RWPE1 (cell line): ENCODE measurements around the gene RASSF5.

Experiments used
- CTCF ChIA-PET: fragments of 350-600 bp; sonication (Branson Sonifier 250); formaldehyde crosslinking; extraction: SDS; loops from one replicate; lab custom pipeline; 2021; lab: Yijun Ruan, JAX
- POLR2A ChIA-PET: fragments of 400-600 bp; formaldehyde crosslinking; extraction: SDS; loops from one replicate; lab custom pipeline; 2020; ENCODE audit warnings: antibody characterized with exemption; ENCODE audit not compliant: low non-redundant PET; lab: Yijun Ruan, JAX
- DNase-seq: peaks from one replicate; pipeline ENCODE4 v3.0.0; 2012; ENCODE audit warnings: low spot score
- H3K27ac ChIP-seq: fragments of 450-650 bp; 2 replicates; pipeline ENCODE4 v1.5.1; 2017
- CTCF ChIP-seq: fragments of 450-650 bp; conservative IDR thresholded peaks from 2 replicates; pipeline ENCODE4 v1.5.1; 2017; ENCODE audit warnings: low read depth, mild to moderate bottlenecking

The RASSF5 gene, protein sequence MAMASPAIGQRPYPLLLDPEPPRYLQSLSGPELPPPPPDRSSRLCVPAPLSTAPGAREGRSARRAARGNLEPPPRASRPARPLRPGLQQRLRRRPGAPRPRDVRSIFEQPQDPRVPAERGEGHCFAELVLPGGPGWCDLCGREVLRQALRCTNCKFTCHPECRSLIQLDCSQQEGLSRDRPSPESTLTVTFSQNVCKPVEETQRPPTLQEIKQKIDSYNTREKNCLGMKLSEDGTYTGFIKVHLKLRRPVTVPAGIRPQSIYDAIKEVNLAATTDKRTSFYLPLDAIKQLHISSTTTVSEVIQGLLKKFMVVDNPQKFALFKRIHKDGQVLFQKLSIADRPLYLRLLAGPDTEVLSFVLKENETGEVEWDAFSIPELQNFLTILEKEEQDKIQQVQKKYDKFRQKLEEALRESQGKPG

DNA sequence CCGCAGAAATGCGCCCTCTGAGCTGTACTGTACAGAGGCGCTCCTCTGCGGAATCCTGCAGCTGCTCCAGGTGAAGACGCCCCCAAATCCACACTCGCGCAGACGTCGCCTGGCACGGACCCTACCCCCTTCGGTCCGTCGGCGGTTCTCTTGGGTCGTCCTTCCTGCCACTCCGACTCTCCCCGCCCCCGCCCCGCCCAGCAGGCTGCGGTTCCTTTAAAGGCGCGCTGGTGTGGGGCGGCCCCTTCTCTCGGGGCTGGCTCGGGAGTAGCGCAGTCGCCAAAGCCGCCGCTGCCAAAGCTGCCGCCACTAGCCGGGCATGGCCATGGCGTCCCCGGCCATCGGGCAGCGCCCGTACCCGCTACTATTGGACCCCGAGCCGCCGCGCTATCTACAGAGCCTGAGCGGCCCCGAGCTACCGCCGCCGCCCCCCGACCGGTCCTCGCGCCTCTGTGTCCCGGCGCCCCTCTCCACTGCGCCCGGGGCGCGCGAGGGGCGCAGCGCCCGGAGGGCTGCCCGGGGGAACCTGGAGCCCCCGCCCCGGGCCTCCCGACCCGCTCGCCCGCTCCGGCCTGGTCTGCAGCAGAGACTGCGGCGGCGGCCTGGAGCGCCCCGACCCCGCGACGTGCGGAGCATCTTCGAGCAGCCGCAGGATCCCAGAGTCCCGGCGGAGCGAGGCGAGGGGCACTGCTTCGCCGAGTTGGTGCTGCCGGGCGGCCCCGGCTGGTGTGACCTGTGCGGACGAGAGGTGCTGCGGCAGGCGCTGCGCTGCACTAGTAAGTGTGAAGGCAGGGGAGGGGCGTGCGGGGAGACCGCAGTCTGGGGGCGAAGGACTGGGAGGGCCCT is at the start of gene RASSF5:
TSS of gene RASSF5 (plus strand) at position 248 of the 846 bp plus-strand sequence. CDS start at position 320, 72 bp downstream.
- no peak for TF ChIP-seq CTCF
- peak; percentile 87 for DNase-seq
- POLR2A ChIA-PET: interaction anchor here (1.0 kb wide), 2 partner anchors 11 to 12 kb away, joined by 4 to 6 read pairs; no protein-coding TSS in a partner anchor
- CTCF ChIA-PET: interaction anchor here (0.7 to 2.7 kb wide), 13 partner anchors 9 to 156 kb away, joined by 3 to 12 read pairs (median 5); partner anchors contain the start of gene EIF2D
- H3K27ac ChIP-seq: peak within 1 kb of the TSS; percentile 76

DNA sequence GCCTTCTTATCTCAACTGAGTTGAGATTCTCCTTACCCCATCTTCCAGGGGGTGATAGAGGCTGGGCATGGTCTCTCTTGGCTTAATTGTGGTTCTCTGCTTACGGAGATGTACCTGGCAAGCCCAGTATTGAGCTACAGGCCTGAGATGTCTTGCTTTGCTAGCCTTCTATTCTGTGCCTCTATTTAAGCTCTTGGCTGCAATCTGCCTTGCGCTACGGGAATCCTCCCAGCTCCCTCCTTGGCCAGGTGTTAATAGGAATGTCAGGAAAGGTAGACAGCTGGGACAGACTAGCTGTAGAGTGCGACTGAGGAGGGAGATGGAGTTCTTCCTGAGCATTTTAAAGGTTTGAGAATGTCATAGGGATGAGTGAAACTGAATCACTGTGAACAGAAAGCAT is 47.6 kb upstream of the RASSF5 start:
- POLR2A ChIA-PET: no interaction called here

DNA sequence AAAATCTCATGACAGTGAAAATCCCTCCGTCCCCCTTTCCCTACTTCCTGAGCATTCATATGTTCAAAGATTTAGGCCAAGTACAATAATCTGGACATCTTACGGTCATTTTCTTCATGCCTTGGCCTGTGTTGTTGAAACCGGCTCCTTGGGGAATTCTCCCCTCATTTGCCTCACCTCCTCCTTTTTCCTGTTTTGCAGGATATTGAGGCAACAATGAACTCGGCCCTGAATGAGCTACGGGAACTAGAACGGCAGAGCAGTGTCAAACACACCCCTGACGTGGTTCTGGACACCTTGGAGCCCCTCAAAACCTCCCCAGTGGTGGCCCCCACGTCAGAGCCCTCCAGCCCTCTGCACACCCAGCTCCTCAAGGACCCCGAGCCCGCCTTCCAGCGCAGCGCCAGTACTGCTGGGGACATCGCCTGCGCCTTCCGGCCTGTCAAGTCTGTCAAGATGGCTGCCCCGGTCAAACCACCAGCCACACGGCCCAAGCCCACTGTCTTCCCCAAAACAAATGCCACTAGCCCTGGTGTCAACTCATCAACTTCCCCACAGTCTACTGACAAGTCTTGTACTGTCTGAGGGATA is 46.4 kb upstream of the RASSF5 start:
- ChIA-PET CTCF (interaction anchor here (0.5 to 2.3 kb wide), 12 partner anchors 10 to 510 kb away, joined by 3 to 29 read pairs (median 6); partner anchors contain the start of gene IKBKE), POLR2A (interaction anchor here (0.5 kb wide), 1 partner anchor 17 kb away, joined by 3 read pairs; no protein-coding TSS in a partner anchor)
- no peak overlapping the region for H3K27ac ChIP-seq
- TF ChIP-seq CTCF: no peak
- no peak for DNase-seq

More for the DNA sequence above, 47.6 kb upstream of the RASSF5 start:
- CTCF ChIA-PET: interaction anchor here (0.7 to 1.3 kb wide), 5 partner anchors 20 to 449 kb away, joined by 3 to 5 read pairs (median 3); no protein-coding TSS in a partner anchor
- H3K27ac ChIP-seq: no peak overlapping the region
- no peak for TF ChIP-seq CTCF
- DNase-seq: no peak

DNA sequence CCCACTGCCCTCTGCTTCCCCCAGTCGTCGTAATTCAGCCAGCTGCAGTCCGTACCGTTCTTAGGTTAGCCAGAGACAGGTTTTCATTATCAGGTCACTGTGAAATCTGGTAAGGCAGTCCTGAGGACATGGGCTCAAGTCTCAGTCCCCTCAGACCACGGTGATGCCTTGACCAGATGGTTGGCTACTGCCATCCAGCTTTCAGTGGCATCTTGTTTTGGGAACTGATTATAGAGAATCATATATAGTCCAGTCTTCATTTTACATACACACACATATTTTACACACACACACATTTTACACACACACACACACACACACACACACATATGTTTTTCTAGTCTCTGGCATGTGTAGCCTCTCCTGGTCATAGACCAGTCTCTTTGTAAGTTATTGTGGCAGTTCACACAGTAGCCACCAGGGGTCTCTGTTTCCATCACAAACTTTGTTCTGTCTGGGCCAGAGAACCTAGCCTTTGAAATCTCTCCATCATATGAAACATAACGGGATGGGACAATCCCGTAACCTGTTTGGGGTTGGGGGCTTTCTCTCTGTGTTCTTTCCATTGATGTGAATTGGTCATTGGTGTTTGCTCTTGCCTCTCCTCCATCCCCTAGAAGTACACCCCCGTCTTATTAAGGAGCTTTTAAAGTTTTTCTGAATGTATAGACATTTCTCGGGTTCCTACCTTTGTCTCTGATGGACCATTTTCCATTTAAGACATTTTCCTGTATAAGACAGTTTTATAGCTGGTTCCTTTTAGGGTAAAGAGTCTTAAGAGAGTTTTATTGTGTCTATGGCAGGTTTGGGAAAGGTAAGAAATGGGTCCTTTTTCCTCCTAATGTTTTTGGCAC is 45.5 kb upstream of the RASSF5 start:
- H3K27ac ChIP-seq: no peak overlapping the region
- DNase-seq: peak; percentile 81
- ChIA-PET CTCF (interaction anchor here (0.5 to 2.3 kb wide), 24 partner anchors 9 to 572 kb away, joined by 3 to 29 read pairs (median 4); partner anchors contain the start of genes IKBKE and RASSF5), POLR2A (interaction anchor here (0.5 kb wide), 1 partner anchor 16 kb away, joined by 3 read pairs; no protein-coding TSS in a partner anchor)
- TF ChIP-seq CTCF: peak; percentile 88

- POLR2A ChIA-PET: no interaction called here
- no peak overlapping the region for H3K27ac ChIP-seq
- CTCF ChIA-PET: interaction anchor here (0.6 to 2.3 kb wide), 4 partner anchors 17 to 296 kb away, joined by 3 to 11 read pairs (median 5); no protein-coding TSS in a partner anchor
- no peak for DNase-seq
- TF ChIP-seq CTCF: no peak
Measured at GRCh38 chr1:206463137-206463536, 44.2 kb upstream of the RASSF5 start.
